Measurements from ENCODE around the gene PKN1. TPM values are rescaled to one million over a fixed set of nuclear protein-coding genes. Genes with fewer than 3 reads are reported as not detected.

PKN1 gene
- total and polyA plus RNA-seq, 8 donors = 42.0 to 268 (median 87.9) TPM

- no peak for DNase-seq
- no peak for TF ChIP-seq EP300 (IDR thresholded peaks at IDR 0.05)
- no peak for TF ChIP-seq CTCF (IDR thresholded peaks at IDR 0.05)
- TF ChIP-seq POLR2AphosphoS5 (IDR thresholded peaks at IDR 0.05) = no peak
- TF ChIP-seq POLR2A (IDR thresholded peaks at IDR 0.05) = no peak
- 69 to 71% (median 70%) methylated on average over 19 to 20 of the region's 20 CpGs for WGBS, 5 donors
- Histone ChIP-seq H3K27me3 (no peaks in the 10 kb centered on the region), H3K4me1 (peaks cover 4 to 70% (median 44%) of the 10 kb centered on the region in 4 donors), H3K27ac (peak overlapping the region in 3 of 5 donors; percentile 17 to 19 (median 18)), H3K4me3 (no peak overlapping the region), H3K9me3 (no peaks in the 10 kb centered on the region), H3K36me3 (peaks cover 83 to 98% (median 96%) of the 10 kb centered on the region in 4 donors)
- intact Hi-C loops (cut with DNase I; ENCODE audit: low total_unique reads) = no loop called here
These were observed 24.5 kb upstream of the PKN1 start for GRCh38 chr19:14408491-14409145.

GRCh38 chr19:14409146-14410023 lies 23.7 kb upstream of the PKN1 start:
- H3K27me3 ChIP-seq = no peaks in the 10 kb centered on the region
- H3K27ac ChIP-seq = peak overlapping the region in 1 of 5 donors; percentile 17
- no peak for DNase-seq
- no peaks in the 10 kb centered on the region for H3K9me3 ChIP-seq
- H3K36me3 ChIP-seq = peaks cover 78 to 98% (median 90%) of the 10 kb centered on the region in 4 donors
- H3K4me3 ChIP-seq = no peak overlapping the region
- peaks cover 9 to 77% (median 50%) of the 10 kb centered on the region in 4 donors for H3K4me1 ChIP-seq
- 84 to 88% (median 86%) methylated on average over 33 to 38 of the region's 38 CpGs for WGBS, 5 donors
- TF ChIP-seq EP300 (IDR thresholded peaks at IDR 0.05) (no peak), POLR2A (IDR thresholded peaks at IDR 0.05) (no peak), CTCF (IDR thresholded peaks at IDR 0.05) (no peak), POLR2AphosphoS5 (IDR thresholded peaks at IDR 0.05) (no peak)
- intact Hi-C loops (cut with DNase I; ENCODE audit: low total_unique reads) = no loop called here

- no peaks in the 10 kb centered on the region for H3K9me3 ChIP-seq
- H3K4me3 ChIP-seq = no peak overlapping the region
- TF ChIP-seq EP300 (IDR thresholded peaks at IDR 0.05) = no peak
- no peak for TF ChIP-seq POLR2AphosphoS5 (IDR thresholded peaks at IDR 0.05)
- TF ChIP-seq CTCF (IDR thresholded peaks at IDR 0.05) = no peak
- no peak for TF ChIP-seq POLR2A (IDR thresholded peaks at IDR 0.05)
- no peaks in the 10 kb centered on the region for H3K27me3 ChIP-seq
- peaks cover 70 to 89% (median 81%) of the 10 kb centered on the region in 4 donors for H3K36me3 ChIP-seq
- 87 to 90% (median 89%) methylated on average over 22 to 44 of the region's 44 CpGs for WGBS, 5 donors
- peaks cover 16 to 82% (median 53%) of the 10 kb centered on the region in 4 donors for H3K4me1 ChIP-seq
- H3K27ac ChIP-seq = peak overlapping the region in 2 of 5 donors; percentile 22 to 26
- no peak for DNase-seq
- intact Hi-C loops (cut with DNase I; ENCODE audit: low total_unique reads) = no loop called here
These were observed 22.7 kb upstream of the PKN1 start for GRCh38 chr19:14410091-14411051.

Measured in stomach (tissue), 9 donors.